WERI-Rb-1 (cell line): ENCODE data around the gene XRCC6.

Experiments used
- DNase-seq: peaks from one replicate; pipeline ENCODE4 v3.0.0-alpha.2; 2020
- H3K27ac ChIP-seq: fragments of 250-450 bp; sonication (Bioruptor Pico); 2 replicates; pipeline ENCODE4 v1.5.1; 2020; ENCODE audit warnings: mild to moderate bottlenecking, moderate library complexity
- H3K27me3 ChIP-seq: fragments of 250-450 bp; sonication (Bioruptor Pico); 2 replicates; pipeline ENCODE4 v1.5.1; 2021; ENCODE audit warnings: mild to moderate bottlenecking, low read depth, moderate library complexity; ENCODE audit not compliant: insufficient read depth, severe bottlenecking
- H3K36me3 ChIP-seq: fragments of 250-450 bp; sonication (Bioruptor Pico); 2 replicates; pipeline ENCODE4 v1.5.1; 2020; ENCODE audit warnings: mild to moderate bottlenecking, moderate library complexity
- H3K4me3 ChIP-seq: 2 replicates; pipeline ENCODE4 v1.5.1; 2011; ENCODE audit warnings: low read depth, mild to moderate bottlenecking, control low read depth, low read length
- H3K9me3 ChIP-seq: fragments of 250-450 bp; sonication (Bioruptor Pico); 2 replicates; pipeline ENCODE4 v1.5.1; 2021; ENCODE audit warnings: mild to moderate bottlenecking, moderate library complexity; ENCODE audit not compliant: severe bottlenecking
- CTCF ChIP-seq: IDR thresholded peaks from 2 replicates; pipeline ENCODE4 v1.5.1; 2011; ENCODE audit warnings: low read depth, mild to moderate bottlenecking, control low read depth, inconsistent platforms, low read length

The XRCC6 gene

GRCh38 chr22:41596776-41597634, 24.1 kb upstream of the XRCC6 start:
- Histone ChIP-seq H3K36me3 (no peaks in the 10 kb centered on the region; the same call in 1 of the 2 replicates), H3K9me3 (no peaks in the 10 kb centered on the region), H3K27me3 (no peaks in the 10 kb centered on the region), H3K4me3 (no peak overlapping the region), H3K27ac (no peak overlapping the region)
- peak; percentile 63 for DNase-seq
- TF ChIP-seq CTCF = peak; percentile 98

GRCh38 chr22:41597635-41597953, 23.5 kb upstream of the XRCC6 start:
- no peak for DNase-seq
- Histone ChIP-seq H3K4me3 (no peak overlapping the region), H3K36me3 (peaks cover 5% of the 10 kb centered on the region; the same call in 1 of the 2 replicates), H3K27me3 (no peaks in the 10 kb centered on the region), H3K27ac (no peak overlapping the region), H3K9me3 (no peaks in the 10 kb centered on the region)
- TF ChIP-seq CTCF = no peak

- no peak for DNase-seq
- TF ChIP-seq CTCF = no peak
- Histone ChIP-seq H3K9me3 (no peaks in the 10 kb centered on the region), H3K27me3 (no peaks in the 10 kb centered on the region), H3K4me3 (no peak overlapping the region), H3K27ac (no peak overlapping the region), H3K36me3 (peaks cover 8% of the 10 kb centered on the region; the same call in 1 of the 2 replicates)
Measured at GRCh38 chr22:41598081-41598480, 23.0 kb upstream of the XRCC6 start.

GRCh38 chr22:41598891-41599635, 22.0 kb upstream of the XRCC6 start:
- H3K36me3 ChIP-seq = peaks cover 10% of the 10 kb centered on the region; the same call in 1 of the 2 replicates
- no peak overlapping the region for H3K4me3 ChIP-seq
- no peaks in the 10 kb centered on the region for H3K27me3 ChIP-seq
- no peak overlapping the region for H3K27ac ChIP-seq
- H3K9me3 ChIP-seq = no peaks in the 10 kb centered on the region
- TF ChIP-seq CTCF = no peak
- no peak for DNase-seq

- no peak for TF ChIP-seq CTCF
- Histone ChIP-seq H3K27me3 (no peaks in the 10 kb centered on the region), H3K4me3 (no peak overlapping the region), H3K27ac (no peak overlapping the region), H3K9me3 (no peaks in the 10 kb centered on the region), H3K36me3 (peaks cover 16% of the 10 kb centered on the region)
- no peak for DNase-seq
Measured at GRCh38 chr22:41600976-41601375, 20.1 kb upstream of the XRCC6 start.
